CD4-positive, alpha-beta T cell (primary cell): ENCODE results near the gene PRDM16. TPM values are rescaled to one million over a fixed set of nuclear protein-coding genes. Genes with fewer than 3 reads are reported as not detected.

ENCODE experiments used
- ATAC-seq: fragments of 200-7000 bp; cut with Tn5 transposase; one replicate; pipeline ENCODE4 v1.10.0; 2022; ENCODE audit warnings: mild to moderate bottlenecking; ENCODE audit not compliant: poor library complexity
- CTCF ChIA-PET: fragments of 350-600 bp; sonication (Branson Sonifier 250); formaldehyde crosslinking; loops from one replicate; lab custom pipeline; 2021; ENCODE audit warnings: antibody characterized with exemption, inconsistent platforms; lab: Charles Lee
- POLR2A ChIA-PET: fragments of 350-600 bp; sonication (Branson Sonifier 250); formaldehyde crosslinking; loops from one replicate; lab custom pipeline; 2021; ENCODE audit warnings: antibody characterized with exemption, inconsistent platforms; lab: Charles Lee
- DNase-seq, 14 experiments: peaks; one replicate each; pipeline ENCODE4 v3.0.0-alpha.2; 2013 to 2020; ENCODE audit warnings: mixed read lengths in 2 of 14
- H3K27ac ChIP-seq, 2 donors: one replicate each; pipeline versions ENCODE4 v1.5.1 to v1.7.0; 2013; ENCODE audit warnings: low read length in 2 of 2, low read depth in 1 of 2, mild to moderate bottlenecking in 1 of 2
- H3K27me3 ChIP-seq, 2 experiments: 1 replicate in 1 of 2; 2 replicates in 1 of 2; pipeline versions ENCODE4 v1.6.1 to v1.7.0; 2013; ENCODE audit warnings: low read length in 2 of 2, control low read depth in 1 of 2, mild to moderate bottlenecking in 1 of 2, moderate library complexity in 1 of 2; ENCODE audit not compliant: insufficient read depth in 2 of 2, control insufficient read depth in 1 of 2
- H3K36me3 ChIP-seq: one replicate; pipeline ENCODE4 v1.6.1; 2013; ENCODE audit warnings: low read length, control low read depth; ENCODE audit not compliant: insufficient read depth
- H3K4me1 ChIP-seq: one replicate; pipeline ENCODE4 v1.6.1; 2013; ENCODE audit warnings: low read length, control low read depth; ENCODE audit not compliant: insufficient read depth
- H3K4me3 ChIP-seq: one replicate; pipeline ENCODE4 v1.5.1; 2013; ENCODE audit warnings: mild to moderate bottlenecking, low read length, moderate library complexity
- H3K9me3 ChIP-seq, 2 experiments: 1 replicate in 1 of 2; 2 replicates in 1 of 2; pipeline versions ENCODE4 v1.6.1 to v1.7.0; 2013; ENCODE audit warnings: low read length in 2 of 2, mild to moderate bottlenecking in 2 of 2, control low read depth in 1 of 2, moderate library complexity in 1 of 2; ENCODE audit not compliant: control insufficient read depth in 1 of 2, insufficient read depth in 1 of 2
- H3K27ac Mint-ChIP-seq: one replicate; pipeline ENCODE4 v1.8.0; 2020; ENCODE audit warnings: mixed read lengths
- H3K27me3 Mint-ChIP-seq: one replicate; pipeline ENCODE4 v1.8.0; 2021; ENCODE audit warnings: mixed read lengths
- H3K36me3 Mint-ChIP-seq: one replicate; pipeline ENCODE4 v1.8.0; 2021; ENCODE audit warnings: low read depth, mixed read lengths
- H3K4me1 Mint-ChIP-seq: one replicate; pipeline ENCODE4 v1.8.0; 2021; ENCODE audit warnings: low read depth, mixed read lengths
- H3K4me3 Mint-ChIP-seq: one replicate; pipeline ENCODE4 v1.8.0; 2020; ENCODE audit warnings: mild to moderate bottlenecking, mixed read lengths
- H3K9me3 Mint-ChIP-seq: one replicate; pipeline ENCODE4 v1.8.0; 2020; ENCODE audit warnings: mixed read lengths
- intact Hi-C, 2 experiments: fragments of 100-400 bp; cut with DNase I in 1 of 2; cut with micrococcal nuclease in 1 of 2; formaldehyde crosslinking; loops; one replicate each; pipeline versions ENCODE4 v1.15.1 to v1.9.0; 2023 to 2025; cut with DNase I, micrococcal nuclease
- total RNA-seq, 174 experiments: library from RNA in 2 of 174; stranded (reverse) in 2 of 174; gene quantifications; one replicate each; pipeline ENCODE4 v1.2.3 and lab custom pipeline; 2021 to 2026
- TF ChIP-seq, protein P1 (sequence below): fragments of 200-600 bp; IDR thresholded peaks from one replicate; pipeline ENCODE4 v1.8.0; 2022; ENCODE audit warnings: antibody characterized with exemption, mild to moderate bottlenecking

The PRDM16 gene
- total RNA-seq, 2 experiments from 2014 or later: not detected

DNA sequence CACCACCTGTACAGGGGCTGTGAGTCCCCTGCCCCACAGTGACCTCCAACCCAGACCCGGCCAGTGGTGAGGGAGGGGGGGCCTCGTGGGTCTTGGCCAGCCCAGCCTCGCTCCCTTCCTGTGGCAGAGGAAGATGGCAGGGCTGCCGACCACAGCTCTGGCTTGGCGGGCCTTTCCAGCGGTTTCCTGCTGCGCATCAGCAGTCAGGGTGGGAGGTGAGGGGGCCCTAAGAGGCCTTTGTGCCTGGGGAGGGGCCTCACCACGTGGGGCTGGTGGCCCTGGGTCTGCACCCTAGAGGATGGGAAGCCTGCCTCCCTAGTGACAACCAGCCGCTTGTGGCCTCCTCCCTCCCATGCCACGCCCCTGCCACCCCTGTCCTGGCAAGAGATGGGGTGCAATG is 312.9 kb downstream of the PRDM16 start:
- Histone ChIP-seq H3K4me3 (no peak overlapping the region), H3K9me3 (no peaks in the 10 kb centered on the region), H3K4me1 (no peaks in the 10 kb centered on the region), H3K27ac (no peak overlapping the region), H3K27me3 (no peaks in the 10 kb centered on the region), H3K36me3 (no peaks in the 10 kb centered on the region)
- no peaks in the 10 kb centered on the region for H3K4me1 Mint-ChIP-seq
- CTCF ChIA-PET: no interaction called here
- H3K36me3 Mint-ChIP-seq: no peaks in the 10 kb centered on the region
- intact Hi-C loops: no loop called here
- DNase-seq (no peak), ATAC-seq (no peak)
- H3K27me3 Mint-ChIP-seq: peaks cover 9% of the 10 kb centered on the region
- no peak overlapping the region for H3K27ac Mint-ChIP-seq
- POLR2A ChIA-PET: no interaction called here
- TF ChIP-seq, protein P1, sequence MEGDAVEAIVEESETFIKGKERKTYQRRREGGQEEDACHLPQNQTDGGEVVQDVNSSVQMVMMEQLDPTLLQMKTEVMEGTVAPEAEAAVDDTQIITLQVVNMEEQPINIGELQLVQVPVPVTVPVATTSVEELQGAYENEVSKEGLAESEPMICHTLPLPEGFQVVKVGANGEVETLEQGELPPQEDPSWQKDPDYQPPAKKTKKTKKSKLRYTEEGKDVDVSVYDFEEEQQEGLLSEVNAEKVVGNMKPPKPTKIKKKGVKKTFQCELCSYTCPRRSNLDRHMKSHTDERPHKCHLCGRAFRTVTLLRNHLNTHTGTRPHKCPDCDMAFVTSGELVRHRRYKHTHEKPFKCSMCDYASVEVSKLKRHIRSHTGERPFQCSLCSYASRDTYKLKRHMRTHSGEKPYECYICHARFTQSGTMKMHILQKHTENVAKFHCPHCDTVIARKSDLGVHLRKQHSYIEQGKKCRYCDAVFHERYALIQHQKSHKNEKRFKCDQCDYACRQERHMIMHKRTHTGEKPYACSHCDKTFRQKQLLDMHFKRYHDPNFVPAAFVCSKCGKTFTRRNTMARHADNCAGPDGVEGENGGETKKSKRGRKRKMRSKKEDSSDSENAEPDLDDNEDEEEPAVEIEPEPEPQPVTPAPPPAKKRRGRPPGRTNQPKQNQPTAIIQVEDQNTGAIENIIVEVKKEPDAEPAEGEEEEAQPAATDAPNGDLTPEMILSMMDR: no peak
- no peak overlapping the region for H3K4me3 Mint-ChIP-seq
- H3K9me3 Mint-ChIP-seq: no peaks in the 10 kb centered on the region

DNA sequence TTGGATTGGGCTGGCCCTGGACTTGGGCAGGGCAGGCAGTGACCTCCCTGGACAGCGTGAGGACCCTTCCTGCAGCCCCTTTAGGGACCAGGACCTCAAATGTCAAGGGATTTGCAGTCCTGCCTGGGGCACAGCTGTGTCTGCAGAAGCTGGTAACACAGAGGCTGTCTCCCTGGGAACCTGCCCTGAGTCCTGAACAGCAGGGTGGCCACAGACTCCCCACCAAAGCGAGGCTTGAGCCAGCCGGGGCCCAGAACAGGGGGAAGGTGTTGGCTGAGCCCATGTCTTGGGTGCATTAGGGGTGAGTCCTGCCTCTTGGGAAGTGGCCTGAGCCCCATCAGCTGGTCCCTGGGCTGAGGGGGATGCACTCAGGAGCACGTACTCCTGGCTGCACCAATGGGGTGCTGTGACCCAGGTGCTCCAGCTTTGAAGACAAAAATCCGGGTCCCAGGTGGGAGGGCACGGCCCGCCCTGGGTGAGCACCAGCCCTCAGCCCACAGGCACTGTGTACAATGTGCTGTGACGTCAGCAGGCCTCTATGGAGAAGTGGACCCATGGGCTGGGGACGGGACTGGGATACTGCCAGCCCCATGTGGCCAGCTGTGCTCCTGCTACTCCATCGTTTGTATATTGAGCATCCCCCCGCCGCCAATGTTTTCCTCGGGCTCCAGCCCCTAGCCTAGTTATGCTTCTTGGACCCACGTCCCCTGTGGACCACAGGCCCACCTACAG is 313.5 kb downstream of the PRDM16 start:
- Mint-ChIP-seq H3K4me1 (no peaks in the 10 kb centered on the region), H3K27ac (no peak overlapping the region), H3K9me3 (no peaks in the 10 kb centered on the region), H3K36me3 (no peaks in the 10 kb centered on the region), H3K4me3 (no peak overlapping the region), H3K27me3 (peaks cover 9% of the 10 kb centered on the region)
- ATAC-seq (no peak), DNase-seq (no peak)
- TF ChIP-seq, protein P1: no peak
- Histone ChIP-seq H3K27me3 (no peaks in the 10 kb centered on the region), H3K4me1 (no peaks in the 10 kb centered on the region), H3K36me3 (no peaks in the 10 kb centered on the region), H3K27ac (no peak overlapping the region), H3K9me3 (no peaks in the 10 kb centered on the region), H3K4me3 (no peak overlapping the region)
- intact Hi-C loops: no loop called here
- ChIA-PET POLR2A (no interaction called here), CTCF (no interaction called here)

DNA sequence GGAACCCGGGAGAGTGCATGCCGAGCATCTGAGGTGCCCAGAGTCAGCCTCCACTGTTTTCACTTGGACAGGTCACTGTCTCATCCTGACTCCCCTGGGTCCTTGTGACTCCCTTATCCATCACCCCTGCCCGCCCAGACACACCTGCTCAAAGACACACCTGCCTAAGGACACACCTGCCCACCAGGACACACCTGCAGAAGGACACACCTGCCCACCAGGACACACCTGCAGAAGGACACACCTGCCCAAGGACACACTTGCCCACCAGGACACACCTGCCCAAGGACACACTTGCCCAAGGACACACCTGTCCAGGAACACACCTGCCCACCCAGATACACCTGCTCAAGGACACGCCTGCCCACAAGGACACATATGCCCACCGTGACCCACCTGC is 314.7 kb downstream of the PRDM16 start:
- H3K27ac Mint-ChIP-seq: no peak overlapping the region
- no peaks in the 10 kb centered on the region for H3K4me1 Mint-ChIP-seq
- H3K27me3 Mint-ChIP-seq: peaks cover 9% of the 10 kb centered on the region
- ChIA-PET POLR2A (no interaction called here), CTCF (no interaction called here)
- no peak overlapping the region for H3K27ac ChIP-seq
- no peaks in the 10 kb centered on the region for H3K4me1 ChIP-seq
- H3K4me3 Mint-ChIP-seq: no peak overlapping the region
- no peaks in the 10 kb centered on the region for H3K27me3 ChIP-seq
- no peak overlapping the region for H3K4me3 ChIP-seq
- DNase-seq: no peak
- no peaks in the 10 kb centered on the region for H3K36me3 ChIP-seq
- no peaks in the 10 kb centered on the region for H3K9me3 ChIP-seq
- no peaks in the 10 kb centered on the region for H3K9me3 Mint-ChIP-seq
- intact Hi-C loops: no loop called here
- ATAC-seq: no peak
- TF ChIP-seq, protein P1: no peak
- H3K36me3 Mint-ChIP-seq: no peaks in the 10 kb centered on the region
